Measurements from ENCODE around the gene MAGEA8.
"Not testable (repeated sequence)": the region's sequence is repeated elsewhere in the genome, so short reads cannot be mapped to it uniquely, and the experiment has no call there.

The MAGEA8 gene

DNA sequence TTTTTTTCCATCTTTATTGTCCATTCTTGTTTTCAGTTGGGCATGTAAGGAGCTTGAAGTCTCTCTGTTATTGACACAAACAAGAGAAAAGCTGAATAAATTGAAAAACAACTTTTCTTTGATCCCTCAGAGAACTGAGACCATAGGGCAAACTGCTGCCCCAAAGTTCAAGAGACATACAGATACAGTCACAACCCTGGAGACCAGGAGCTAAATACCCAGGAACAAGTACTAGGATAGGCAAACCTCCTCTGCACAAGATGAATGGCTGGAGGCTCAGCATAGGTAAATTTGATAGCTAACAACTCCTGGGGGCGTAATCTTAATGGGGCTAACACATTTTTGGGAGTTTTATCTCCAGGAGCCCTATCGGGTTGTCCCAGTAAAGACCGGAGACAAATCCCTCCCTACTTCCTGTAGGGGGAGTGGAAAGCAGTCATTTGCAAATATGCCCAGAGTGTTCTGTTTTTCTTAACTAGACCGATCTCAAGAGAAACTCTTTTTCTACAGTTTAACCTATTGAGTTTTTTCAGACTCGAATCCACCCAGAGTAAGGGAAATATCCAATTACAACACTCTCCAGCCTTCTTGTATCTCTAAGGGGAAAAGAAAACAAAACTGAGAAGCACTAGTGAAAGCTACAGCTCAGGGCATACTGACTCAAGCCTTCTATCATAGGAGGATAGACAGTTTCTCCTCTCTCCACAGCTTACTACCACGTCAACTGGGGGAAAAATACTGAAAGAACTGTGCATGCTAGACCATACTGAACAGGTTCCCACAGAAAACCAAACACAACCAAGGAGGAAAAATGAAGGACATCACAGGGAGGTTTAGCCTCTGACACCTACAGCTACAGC, 23.1 kb downstream of the MAGEA8 start:
- no peak for DNase-seq (ENCODE audit: low read depth in 1 of 2, low spot score in 1 of 2)

DNA sequence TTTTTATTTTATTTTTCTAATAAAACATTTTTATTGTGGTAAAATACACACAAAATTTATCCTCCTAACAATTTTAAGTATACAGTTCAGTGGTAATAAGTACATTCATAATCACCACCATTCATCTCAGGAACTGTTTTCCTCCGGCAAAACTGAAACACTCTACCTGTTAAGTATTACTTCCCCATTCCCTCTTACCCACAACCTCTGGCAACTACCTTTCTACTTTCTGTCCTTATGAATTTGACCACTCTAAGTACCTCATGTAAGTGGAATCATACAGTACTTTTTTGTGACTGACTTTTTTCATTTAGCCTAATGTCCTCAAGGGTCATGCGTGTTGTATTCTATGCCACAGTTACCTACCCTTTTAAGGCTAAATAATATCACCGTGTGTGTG, 27.3 kb downstream of the MAGEA8 start:
- no peak for DNase-seq (ENCODE audit: low read depth in 1 of 2, low spot score in 1 of 2)

- DNase-seq (ENCODE audit: low read depth in 1 of 2, low spot score in 1 of 2) = no peak
Measured at GRCh38 chrX:149908727-149909126, 27.7 kb downstream of the MAGEA8 start.

- DNase-seq (ENCODE audit: low read depth in 1 of 2, low spot score in 1 of 2) = no peak
Measured at GRCh38 chrX:149909324-149910177, 28.6 kb downstream of the MAGEA8 start.

GRCh38 chrX:149910178-149910695, 29.3 kb downstream of the MAGEA8 start:
- no peak for DNase-seq (ENCODE audit: low read depth in 1 of 2, low spot score in 1 of 2)

GRCh38 chrX:149916745-149917392, 35.9 kb downstream of the MAGEA8 start:
- no peak for DNase-seq (ENCODE audit: low read depth in 1 of 2, low spot score in 1 of 2)

DNA sequence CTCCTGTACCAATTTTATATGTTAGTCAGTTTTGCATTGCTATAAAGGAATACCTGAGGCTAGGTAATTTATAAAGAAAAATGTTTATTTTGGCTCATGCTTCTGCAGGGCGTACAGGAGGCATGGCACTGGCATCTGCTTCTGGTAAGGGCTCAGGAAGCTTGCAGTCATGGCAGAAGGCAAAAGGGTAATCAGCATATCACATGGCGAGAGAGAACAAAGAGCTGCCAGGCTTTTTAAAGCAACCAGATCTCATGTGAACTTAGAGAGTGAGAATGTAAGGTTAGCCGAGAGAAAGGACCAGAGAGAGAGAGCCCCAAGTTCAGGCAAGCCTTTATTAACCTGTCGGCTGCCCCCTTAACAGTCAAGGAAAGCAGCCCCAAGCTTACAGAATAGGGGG, 42.9 kb downstream of the MAGEA8 start:
- DNase-seq (ENCODE audit: low read depth in 1 of 2, low spot score in 1 of 2) = not testable (repeated sequence)

- DNase-seq (ENCODE audit: low read depth in 1 of 2, low spot score in 1 of 2) = not testable (repeated sequence)
Measured at GRCh38 chrX:149924434-149924833, 43.5 kb downstream of the MAGEA8 start.

DNA sequence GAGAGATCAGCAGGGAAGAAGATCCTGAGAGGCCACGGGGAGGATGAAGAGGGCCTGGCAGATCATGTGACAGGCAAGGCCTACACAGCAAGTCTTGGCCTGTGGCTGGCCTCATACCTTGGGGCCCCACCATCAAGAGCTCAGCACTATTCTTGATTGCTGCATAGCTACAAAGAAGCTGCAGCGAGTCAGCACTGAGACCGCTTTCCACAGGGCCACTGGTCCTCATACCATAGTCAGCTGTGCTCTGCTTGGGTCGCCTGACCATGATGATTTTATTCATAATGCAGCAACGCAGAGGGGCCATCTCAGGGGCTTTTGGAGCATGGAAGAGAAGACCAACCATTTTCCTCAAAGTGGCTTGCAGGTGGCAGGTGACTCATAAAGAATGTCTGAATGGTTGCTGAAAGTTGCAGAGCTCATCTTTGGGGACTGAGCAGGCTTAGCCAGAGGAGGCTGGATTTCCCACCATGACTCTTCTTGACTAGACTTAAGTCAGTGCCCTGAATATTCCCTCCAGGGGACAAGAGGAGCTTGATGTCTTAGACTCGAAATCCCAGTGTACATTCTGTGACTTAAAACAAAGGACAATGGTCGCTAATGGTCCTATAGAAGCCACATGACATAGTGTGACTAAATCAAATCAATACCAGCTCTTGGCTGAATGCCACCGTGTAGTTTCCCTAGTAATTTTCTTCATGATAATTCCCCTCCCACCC, 46.4 kb downstream of the MAGEA8 start:
- not testable (repeated sequence) for DNase-seq (ENCODE audit: low read depth in 1 of 2, low spot score in 1 of 2)

DNA sequence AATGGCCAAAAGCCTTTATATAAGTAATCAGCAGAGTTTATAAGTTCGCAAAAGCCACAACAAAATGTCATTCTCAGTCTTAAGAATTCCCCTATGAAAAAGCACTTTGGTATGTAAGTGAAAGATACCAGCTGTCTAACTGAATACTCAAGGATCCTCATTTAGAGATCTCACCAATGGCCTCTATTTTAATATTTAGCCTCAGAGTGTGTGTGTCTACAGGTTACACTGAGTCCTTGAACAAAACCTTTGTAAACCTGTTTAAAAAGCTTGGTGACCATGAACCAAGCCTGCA, 46.9 kb downstream of the MAGEA8 start:
- not testable (repeated sequence) for DNase-seq (ENCODE audit: low read depth in 1 of 2, low spot score in 1 of 2)

DNA sequence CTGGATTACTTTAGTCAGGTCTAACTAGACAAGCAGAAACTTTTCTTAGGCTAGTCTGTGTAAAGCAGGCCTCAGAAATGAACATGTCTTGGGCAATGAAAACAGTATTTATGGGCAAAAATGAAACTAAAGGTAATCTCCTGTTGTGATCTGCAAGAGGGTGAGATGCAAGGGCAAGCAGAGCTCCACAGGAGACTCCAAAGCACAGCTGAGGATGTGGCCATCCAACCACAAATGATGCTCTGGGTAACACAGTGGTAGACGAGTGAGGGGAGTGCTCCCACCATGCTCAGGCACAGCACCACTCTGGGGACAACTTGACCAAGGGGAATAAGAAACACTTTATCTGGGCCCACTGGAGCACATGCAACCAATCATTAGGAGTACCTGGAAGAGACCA, 47.7 kb downstream of the MAGEA8 start:
- DNase-seq (ENCODE audit: low read depth in 1 of 2, low spot score in 1 of 2) = not testable (repeated sequence)

GRCh38 chrX:149929400-149929799, 48.4 kb downstream of the MAGEA8 start, which contains the start of gene HSFX4:
HSFX4 (plus strand) TSS chrX:149929573; CDS start chrX:149929645, 72 bp downstream.
- not testable (repeated sequence) for DNase-seq (ENCODE audit: low read depth in 1 of 2, low spot score in 1 of 2)

DNA sequence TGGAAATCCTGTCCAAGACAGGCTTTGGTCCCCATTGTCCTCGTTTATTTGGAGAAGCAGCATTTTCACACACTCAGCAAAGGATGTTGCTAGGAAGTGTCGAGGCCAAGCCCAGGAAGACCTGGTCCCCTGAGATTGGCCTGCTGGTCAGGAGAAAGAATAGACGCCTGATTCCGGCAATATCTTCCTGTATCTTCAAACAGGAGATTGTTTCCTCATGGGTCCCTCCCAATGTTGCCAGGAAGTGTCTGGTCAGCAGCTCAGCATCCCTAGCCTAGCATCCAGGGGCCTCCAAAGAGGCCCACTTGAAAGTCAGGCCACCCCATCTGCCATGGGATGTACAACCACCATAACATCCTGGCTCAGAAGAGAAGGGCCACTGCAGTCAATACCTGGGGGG, 50.4 kb downstream of the MAGEA8 start:
- DNase-seq (ENCODE audit: low read depth in 1 of 2, low spot score in 1 of 2) = not testable (repeated sequence)

GRCh38 chrX:149932150-149932549, 51.2 kb downstream of the MAGEA8 start:
- DNase-seq (ENCODE audit: low read depth in 1 of 2, low spot score in 1 of 2) = not testable (repeated sequence)

DNA sequence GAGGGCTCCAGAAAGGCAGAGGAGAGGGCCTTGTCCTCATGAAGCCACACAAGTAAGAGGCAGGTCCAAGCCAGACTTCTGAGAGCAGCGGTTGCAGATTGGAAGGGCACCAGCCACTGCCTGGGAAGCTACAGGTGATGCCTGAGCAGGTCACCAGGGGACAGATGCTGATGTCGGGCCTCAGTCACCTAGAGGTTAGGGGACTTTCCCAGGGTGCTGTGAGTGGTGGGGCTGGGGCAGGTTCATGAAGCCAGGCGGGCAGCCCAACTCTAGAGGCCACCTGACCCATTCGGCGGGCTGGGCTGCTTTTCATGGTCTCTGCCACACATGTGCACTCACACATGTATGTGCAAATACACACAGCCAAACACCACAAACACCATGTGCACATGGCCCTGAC, 52.0 kb downstream of the MAGEA8 start:
- not testable (repeated sequence) for DNase-seq (ENCODE audit: low read depth in 1 of 2, low spot score in 1 of 2)

- DNase-seq (ENCODE audit: low read depth in 1 of 2, low spot score in 1 of 2) = not testable (repeated sequence)
Measured at GRCh38 chrX:149933547-149933946, 52.6 kb downstream of the MAGEA8 start.
